Measurements from ENCODE around the gene GPX3. TPM values are rescaled to one million over a fixed set of nuclear protein-coding genes. Genes with fewer than 3 reads are reported as not detected.

The GPX3 gene
- 0.28 and 0.32 TPM in 2 replicates for total RNA-seq (2011; cell fraction: chromatin; rRNA removed; ENCODE audit: low replicate concordance)
- total RNA-seq (2011; cell fraction: nucleolus; rRNA removed) = 0.83 TPM in 1 of 2 replicates, not detected in the other
- not detected in 2 replicates for total RNA-seq (2011; cell fraction: nucleoplasm; rRNA removed)
- not detected in 2 replicates for total RNA-seq (2014; rRNA removed)
- total RNA-seq (2014; rRNA removed; fragmentation: Illumina TruSeq; extraction: Trizol) = not detected in 2 replicates
- total RNA-seq (2015; rRNA removed; fragmentation: Illumina TruSeq; extraction: Trizol) = not detected in 2 replicates
- 0.72 and 0.86 TPM in 2 replicates for total RNA-seq (2021)
- polyA plus RNA-seq (2011; rRNA removed) = 0.16 TPM in 1 of 2 replicates, not detected in the other
- 0.10 and 0.44 TPM in 2 replicates for polyA plus RNA-seq (2011; cell fraction: cytosol; rRNA removed)
- polyA plus RNA-seq (2011; cell fraction: nucleus; rRNA removed) = 0.10 TPM in 1 of 2 replicates, not detected in the other
- 0.87 and 2.2 TPM in 2 replicates for polyA plus RNA-seq (2012)
- 0.25 TPM in 1 of 2 replicates, not detected in the other for polyA plus RNA-seq (2014; fragmentation: Illumina TruSeq; extraction: Trizol)
- polyA plus RNA-seq (2014; fragmentation: Nextera tagmentation; extraction: Ambion mirVana) = not detected
- not detected in 2 replicates for polyA plus RNA-seq (2014; rRNA removed)
- polyA minus RNA-seq (2011; rRNA and poly(A)+ RNA removed) = not detected in 2 replicates
- polyA minus RNA-seq (2011; cell fraction: cytosol; rRNA and poly(A)+ RNA removed) = 2.3 TPM in 1 of 2 replicates, not detected in the other
- not detected in 2 replicates for polyA minus RNA-seq (2011; cell fraction: nucleus; rRNA and poly(A)+ RNA removed)
- Bru-seq, nascent RNA = percentile 9 among the genes with signal in this experiment
- not detected for BruChase-seq, experiment 1, labeled RNA remaining after a 2-hour chase
- not detected for BruChase-seq, experiment 2, labeled RNA remaining after a 6-hour chase
- long read RNA-seq, experiment 1, partial matches to known transcripts = 0 of 4 reads
- long read RNA-seq, experiment 1, other reads (novel, unspliced or antisense) = 3 of 4 reads
- long read RNA-seq, experiment 2, partial matches to known transcripts = 0 of 1 reads
- long read RNA-seq, experiment 2, other reads (novel, unspliced or antisense) = 0 of 1 reads
- long read RNA-seq, experiment 3 = 0 reads

- peaks cover 36 to 64% of the 10 kb centered on the region in 2 experiments for H3K4me1 ChIP-seq (replicated peaks in 1 of 2; ENCODE audit: control insufficient read depth in 2 of 2, insufficient read depth in 2 of 2, low read length in 2 of 2)
- CTCF ChIA-PET (ENCODE audit: low intra/inter-chr PET ratio) = no interaction called here
- no peak within 1 kb of the TSS for H3K4me2 ChIP-seq (ENCODE audit: insufficient read depth, low read length)
- H3K9ac ChIP-seq (ENCODE audit: insufficient read depth in 1 of 2, low read depth in 2 of 2, low read length in 2 of 2) = no peak within 1 kb of the TSS
- H3K27ac ChIP-seq (ENCODE audit: extremely low read depth, low read depth, low read length) = no peak within 1 kb of the TSS
- POLR2A ChIA-PET = interaction anchor here (0.7 to 1.6 kb wide), 3 partner anchors 10 to 188 kb away, joined by 3 to 5 read pairs (median 3); no protein-coding TSS in a partner anchor
- FAIRE-seq (no peak), ATAC-seq (no peak), DNase-seq (ENCODE audit: extremely low read depth in 1 of 4, low spot score in 3 of 4) (no peak)
- no peaks in the 10 kb centered on the region for H3K9me3 ChIP-seq (replicated peaks; ENCODE audit: control insufficient read depth, insufficient read depth, low read depth, low read length)
- no TSS peak for BruUV-seq (replicated peaks)
- intact Hi-C loops (cut with micrococcal nuclease) = no loop called here
- WGBS (ENCODE audit: insufficient coverage, low coverage, missing lambda C conversion rate) = 86% methylated on average over 19 of the region's 54 CpGs
- H3K4me3 ChIP-seq = no peak within 1 kb of the TSS
- no peak within 1 kb of the TSS for H2AFZ ChIP-seq (ENCODE audit: low read depth, low read length)
- TF ChIP-seq ZBTB33 (CRISPR knock-in tag; IDR thresholded peaks at IDR 0.05) (peak; percentile 86), HMG20A (CRISPR knock-in tag; conservative IDR thresholded peaks at IDR 0.05) (no peak)
- no peaks in the 10 kb centered on the region for H3K27me3 ChIP-seq (ENCODE audit: control insufficient read depth in 2 of 2, insufficient read depth in 2 of 2, low read length in 2 of 2)
- no peaks in the 10 kb centered on the region for H3K79me2 ChIP-seq (ENCODE audit: control insufficient read depth, insufficient read depth, low read length)
- in situ Hi-C loops (cut with MboI) = no loop called here
- H4K20me1 ChIP-seq (replicated peaks; ENCODE audit: control insufficient read depth, insufficient read depth, low read length) = no peaks in the 10 kb centered on the region
- no peaks in the 10 kb centered on the region; the same call in 2 of the 3 replicates for H3K36me3 ChIP-seq (ENCODE audit: control insufficient read depth, insufficient read depth, low read length)
- H3K9me1 ChIP-seq (ENCODE audit: control insufficient read depth, insufficient read depth, low read length) = no peaks in the 10 kb centered on the region
Observed at GRCh38 chr5:151020304-151021110, at the start of gene GPX3. TSS of gene GPX3 (plus strand) at chr5:151020591. CDS start at chr5:151020655, 64 bp downstream.

Measured in K562 (cell line).